ENCODE data around the gene TNFSF4.

DNA sequence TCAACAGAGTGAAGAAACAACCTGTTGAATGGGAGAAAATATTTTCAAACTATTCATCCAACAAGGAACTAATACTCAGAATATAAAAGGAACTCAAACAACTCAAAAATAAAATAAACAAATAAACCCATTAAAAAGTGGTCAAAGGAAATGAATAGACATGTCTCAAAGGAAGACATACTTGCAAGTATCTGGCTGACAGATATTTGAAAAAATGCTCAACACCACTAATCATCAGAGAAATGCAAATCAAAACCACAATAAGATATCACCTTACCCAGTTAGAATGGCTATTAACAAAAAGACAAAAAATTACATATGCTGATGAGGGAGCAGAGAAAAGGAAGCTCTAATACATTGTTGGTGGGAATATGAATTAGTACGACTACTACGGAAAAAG is 38.2 kb downstream of the TNFSF4 start:
- TF ChIP-seq CTCF (IDR thresholded peaks at IDR 0.05) (no peak), POLR2A (IDR thresholded peaks at IDR 0.05) (no peak)

Measured in ovary (tissue), 3 donors.